ENCODE results near the gene RELN. TPM values are rescaled to one million over a fixed set of nuclear protein-coding genes. Genes with fewer than 3 reads are reported as not detected.

Gene RELN
- total and polyA plus RNA-seq, 2 of the 13 experiments (the other 11 are each of a cell fraction or from before 2014, with no cell fraction given): 315 to 332 TPM

GRCh38 chr7:103609778-103610177, 379.7 kb downstream of the RELN start:
- 71% methylated on average over 3 of the region's 3 CpGs for WGBS (ENCODE audit: low lambda C conversion rate)
- no peak overlapping the region for H3K4me3 ChIP-seq (replicated peaks in 1 of 3; ENCODE audit: insufficient read depth in 1 of 3, low read depth in 2 of 3, low read length in 3 of 3)
- H3K9me3 ChIP-seq (ENCODE audit: low read length): no peaks in the 10 kb centered on the region
- no peaks in the 10 kb centered on the region for H4K20me1 ChIP-seq (ENCODE audit: insufficient read depth, low read length)
- intact Hi-C loops (cut with micrococcal nuclease; ENCODE audit: unreplicated experiment): no loop called here
- DNase-seq (ENCODE audit: low spot score) (no peak), FAIRE-seq (no peak), ATAC-seq (no peak)
- H3K27me3 ChIP-seq (ENCODE audit: control insufficient read depth in 1 of 2, insufficient read depth in 2 of 2, low read length in 2 of 2): no peaks in the 10 kb centered on the region
- H3K4me1 ChIP-seq (ENCODE audit: insufficient read depth, low read length): 0 out of 2 replicates have a peak, but pooled peaks cover 5% of the 10 kb centered on the region
- in situ Hi-C loops (cut with HindIII; ENCODE audit: extremely low pct_ligation_motif_present, low pct_unique_long_range_greater_than_20kb): no loop called here
- H2AFZ ChIP-seq (ENCODE audit: low read length): no peak overlapping the region
- ChIA-PET CTCF (ENCODE audit: low intra/inter-chr PET ratio, low total read pairs) (no interaction called here), POLR2A (no interaction called here)
- no TSS peak for BruUV-seq (replicated peaks)
- no peak overlapping the region for H3K9ac ChIP-seq (ENCODE audit: insufficient read depth, low read depth, low read length)
- H3K4me2 ChIP-seq (ENCODE audit: low read depth, low read length): no peak overlapping the region
- H3K79me2 ChIP-seq (ENCODE audit: insufficient read depth, low read length): no peaks in the 10 kb centered on the region
- H3K27ac ChIP-seq (ENCODE audit: extremely low read length, insufficient read depth, low read length): no peak overlapping the region
- H3K36me3 ChIP-seq (replicated peaks in 1 of 2; ENCODE audit: control insufficient read depth in 1 of 2, insufficient read depth in 2 of 2, low read length in 2 of 2): peaks cover 0 to 13% of the 10 kb centered on the region in 2 experiments; a peak in 2 of 5 replicates
- TF ChIP-seq DMTF1 (CRISPR knock-in tag; IDR thresholded peaks at IDR 0.05) (no peak), ZNF446 (CRISPR knock-in tag; IDR thresholded peaks at IDR 0.05) (no peak)

- FAIRE-seq: no peak
- BruUV-seq (replicated peaks): no TSS peak
Observed at GRCh38 chr7:103605640-103606039, 383.8 kb downstream of the RELN start.

More at GRCh38 chr7:103605640-103606039, 383.8 kb downstream of the RELN start:
- in situ Hi-C loops (cut with HindIII; ENCODE audit: extremely low pct_ligation_motif_present, low pct_unique_long_range_greater_than_20kb): no loop called here
- peaks cover 0 to 28% of the 10 kb centered on the region in 2 experiments; a peak in 3 of 5 replicates for H3K36me3 ChIP-seq (replicated peaks in 1 of 2; ENCODE audit: control insufficient read depth in 1 of 2, insufficient read depth in 2 of 2, low read length in 2 of 2)
- ATAC-seq: no peak
- no peaks in the 10 kb centered on the region for H3K9me3 ChIP-seq (ENCODE audit: low read length)
- intact Hi-C loops (cut with micrococcal nuclease; ENCODE audit: unreplicated experiment): no loop called here
- no peak overlapping the region for H2AFZ ChIP-seq (ENCODE audit: low read length)
- no peak overlapping the region for H3K4me3 ChIP-seq (replicated peaks in 1 of 3; ENCODE audit: insufficient read depth in 1 of 3, low read depth in 2 of 3, low read length in 3 of 3)
- POLR2A ChIA-PET: no interaction called here
- DNase-seq (ENCODE audit: low spot score): no peak
- no peak for TF ChIP-seq NR0B2 (CRISPR knock-in tag; IDR thresholded peaks at IDR 0.05)
- TF ChIP-seq AGO2 (optimal IDR thresholded peaks at IDR 0.05; ENCODE audit: low read depth, low read length): peak; percentile 7
- H3K4me2 ChIP-seq (ENCODE audit: low read depth, low read length): no peak overlapping the region
- H3K9ac ChIP-seq (ENCODE audit: insufficient read depth, low read depth, low read length): no peak overlapping the region
- H3K4me1 ChIP-seq (ENCODE audit: insufficient read depth, low read length): 0 out of 2 replicates have a peak, but pooled peaks cover 5% of the 10 kb centered on the region
- WGBS (ENCODE audit: low lambda C conversion rate): 82% methylated on average over 3 of the region's 3 CpGs
- H3K27me3 ChIP-seq (ENCODE audit: control insufficient read depth in 1 of 2, insufficient read depth in 2 of 2, low read length in 2 of 2): no peaks in the 10 kb centered on the region
- H3K27ac ChIP-seq (ENCODE audit: extremely low read length, insufficient read depth, low read length): no peak overlapping the region
- H3K79me2 ChIP-seq (ENCODE audit: insufficient read depth, low read length): no peaks in the 10 kb centered on the region
- CTCF ChIA-PET (ENCODE audit: low intra/inter-chr PET ratio, low total read pairs): no interaction called here
- no peaks in the 10 kb centered on the region for H4K20me1 ChIP-seq (ENCODE audit: insufficient read depth, low read length)
